Activated CD4-positive, alpha-beta T cell treated with anti-CD3 and anti-CD28 coated beads, Interleukin-2, Interleukin-6, amounts not matched to agents 100 ng/mL and 50 ng/mL, durations not matched to agents 16 hours and 8 hours (primary cell): ENCODE measurements around the gene SUPT5H.
"Not testable (repeated sequence)": the region's sequence is repeated elsewhere in the genome, so short reads cannot be mapped to it uniquely, and the experiment has no call there.

ENCODE experiments used
- DNase-seq: peaks from one replicate; pipeline ENCODE4 v3.0.0-alpha.2; 2020

The SUPT5H gene

DNA sequence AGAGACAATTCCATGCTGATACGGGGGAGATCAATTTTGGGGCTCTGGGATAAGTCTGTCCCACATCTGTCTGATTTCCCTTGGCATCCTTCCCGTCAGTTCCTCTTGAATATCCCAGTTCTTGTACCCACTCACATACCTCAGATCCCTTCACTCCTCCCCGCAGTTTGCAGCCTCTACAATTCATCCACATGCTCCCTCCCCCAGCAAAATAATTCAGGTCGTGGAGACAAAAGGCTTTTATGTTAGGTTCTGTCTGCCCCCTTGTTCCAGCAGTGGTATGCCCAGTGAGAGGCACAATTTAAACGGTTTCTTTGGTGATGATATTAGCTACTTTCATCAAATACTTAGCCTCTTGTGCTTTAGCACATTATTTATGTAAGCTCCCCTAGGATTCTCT is 19.2 kb upstream of the SUPT5H start:
- no peak for DNase-seq

- DNase-seq, result no peak
Observed at GRCh38 chr19:39427707-39428106, 17.7 kb upstream of the SUPT5H start.

- no peak for DNase-seq
Observed at GRCh38 chr19:39428283-39429112, 16.9 kb upstream of the SUPT5H start.

DNA sequence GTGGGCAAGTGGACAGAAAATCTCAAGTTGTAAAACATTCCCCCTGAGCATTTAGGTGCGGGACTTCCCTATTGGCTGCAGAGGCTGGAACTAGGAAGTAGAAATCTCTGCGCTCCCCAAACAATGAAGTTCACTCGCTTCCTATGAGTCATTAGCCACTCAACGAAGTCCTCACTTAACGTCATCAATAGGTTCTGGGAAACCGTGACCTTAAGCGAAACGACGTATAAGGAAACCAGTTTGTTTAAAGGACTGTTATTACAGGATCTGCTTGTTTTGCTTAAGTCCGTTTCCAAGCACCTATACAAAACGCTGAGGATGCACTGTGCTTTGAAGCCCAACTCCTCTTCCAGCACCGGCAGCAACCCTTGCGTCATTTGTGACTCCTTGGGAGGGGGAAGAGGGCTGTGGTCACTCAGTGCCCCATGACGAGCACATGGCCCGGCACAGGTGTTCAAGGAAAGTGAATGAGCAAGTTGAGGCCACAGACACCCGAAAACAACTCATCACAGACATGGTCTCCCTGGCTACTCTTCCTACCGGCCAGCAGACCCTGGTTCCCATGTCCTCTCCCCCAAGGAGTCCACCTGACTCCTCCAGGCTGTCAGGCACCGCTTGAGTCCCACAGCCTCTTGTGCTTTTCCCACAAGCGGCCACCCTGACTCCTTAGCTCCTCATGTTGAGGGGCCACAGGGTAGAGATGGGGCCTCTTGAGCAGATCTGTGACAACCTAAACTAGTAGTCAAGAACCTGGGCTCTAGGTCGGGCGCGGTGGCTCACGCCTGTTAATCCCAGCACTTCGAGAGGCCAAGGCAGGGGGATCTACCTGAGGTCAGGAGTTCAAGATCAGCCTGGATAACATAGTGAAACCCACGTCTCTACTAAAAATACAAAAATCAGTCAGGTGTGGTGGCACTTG is 14.4 kb upstream of the SUPT5H start:
- DNase-seq, result peak; percentile 89

GRCh38 chr19:39432677-39433025 is 12.7 kb upstream of the SUPT5H start:
- DNase-seq, result no peak

DNA sequence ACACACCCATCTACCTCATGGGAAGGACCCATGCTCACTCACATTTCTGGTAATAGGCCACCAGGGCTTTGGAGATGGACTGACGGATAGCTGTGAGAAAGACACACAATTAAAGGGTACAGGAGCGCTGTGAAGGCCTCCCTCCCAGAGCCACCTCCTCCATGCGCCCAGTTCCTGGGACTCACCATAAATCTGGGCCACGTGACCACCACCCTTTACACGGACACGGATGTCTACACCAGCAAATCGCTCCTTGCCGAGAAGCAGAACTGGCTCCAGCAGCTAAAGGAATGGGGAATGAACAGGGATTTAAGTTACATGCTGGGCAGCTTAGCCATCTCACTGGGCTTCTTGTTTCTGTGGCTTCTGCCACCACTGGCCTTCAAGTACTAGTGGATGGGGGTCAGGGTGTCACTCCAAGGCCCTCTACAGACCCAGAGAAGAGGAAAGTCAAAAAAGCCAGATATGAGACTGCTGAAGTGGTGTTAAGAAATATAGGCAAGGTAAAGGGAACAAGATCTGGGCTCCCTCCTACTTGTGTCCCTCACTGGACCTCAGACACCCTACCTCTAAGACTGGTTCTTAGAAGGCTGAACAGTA is 11.8 kb upstream of the SUPT5H start:
- DNase-seq, result no peak

DNA sequence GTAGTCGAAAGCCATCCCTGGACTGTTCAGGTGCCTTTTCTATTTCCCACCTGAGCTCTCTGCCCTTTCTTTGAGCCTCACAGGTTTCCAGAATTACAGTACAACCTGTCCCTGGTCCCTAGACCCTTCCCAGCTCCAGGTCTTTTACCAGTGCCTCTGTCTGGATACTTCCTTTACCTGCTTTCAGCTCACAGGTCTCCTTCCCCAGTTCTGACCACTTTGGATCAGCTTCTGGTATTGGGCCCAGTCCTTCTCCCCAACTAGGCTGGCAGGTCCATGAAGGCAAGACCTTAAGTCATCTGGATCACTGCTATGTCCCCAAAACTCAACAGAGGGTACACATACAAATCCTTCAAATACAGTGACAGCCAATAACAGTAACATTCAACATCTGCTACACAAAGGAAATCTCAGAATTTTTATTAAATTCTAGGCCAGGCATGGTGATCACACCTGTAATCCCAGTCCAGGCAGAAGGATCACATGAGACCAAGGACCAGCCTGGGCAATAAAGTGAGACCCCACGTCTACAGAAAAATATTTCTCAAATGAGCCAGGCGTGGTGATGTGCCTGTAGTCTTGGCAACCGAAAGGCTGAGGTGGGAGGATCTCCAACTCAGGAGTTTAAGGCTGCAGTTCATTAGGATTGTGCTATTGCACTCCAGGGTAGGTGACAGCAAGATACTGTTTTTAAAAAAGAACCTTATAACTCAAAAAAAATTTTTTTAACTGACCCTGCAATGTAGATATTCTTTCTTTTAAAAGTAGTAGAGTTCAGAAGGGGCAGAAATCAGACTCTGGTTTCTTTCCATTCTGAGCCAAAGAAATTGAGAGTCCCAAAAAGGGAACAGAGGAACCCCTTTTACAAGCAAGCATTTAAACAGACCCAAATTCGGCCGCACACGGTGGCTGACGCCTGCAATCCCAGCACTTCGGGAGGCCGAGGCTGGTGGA is 11.0 kb upstream of the SUPT5H start:
- DNase-seq, result no peak

GRCh38 chr19:39435499-39436349 is 9.7 kb upstream of the SUPT5H start, which contains the start of gene RPS16:
Gene RPS16 (minus strand): TSS chr19:39435949. CDS start chr19:39435895, 54 bp downstream.
- peak; percentile 99 for DNase-seq

DNA sequence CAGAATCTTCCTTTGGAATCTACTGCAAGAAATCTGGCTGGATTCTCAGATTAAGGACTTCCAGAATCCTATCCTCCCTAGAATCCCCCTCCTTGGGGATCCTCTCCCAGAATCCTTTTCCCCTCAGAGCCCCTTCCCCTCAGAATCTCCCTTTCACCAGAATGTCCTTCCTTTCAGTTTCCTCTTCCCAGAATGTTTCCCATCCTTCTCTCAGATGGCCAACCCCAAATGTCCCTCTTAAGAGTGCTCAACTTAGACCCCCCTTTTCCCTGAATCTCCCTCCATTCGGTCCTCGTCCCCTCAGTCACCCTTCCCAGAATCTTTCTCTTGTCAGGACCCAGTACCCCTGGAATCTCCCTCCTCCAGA is 9.0 kb upstream of the SUPT5H start:
- DNase-seq, result no peak

- DNase-seq, result no peak
Observed at GRCh38 chr19:39438270-39438934, 7.0 kb upstream of the SUPT5H start.

- DNase-seq, result peak; percentile 6
Observed at GRCh38 chr19:39444598-39445195, 685 bp upstream of the SUPT5H start.

- no peak for DNase-seq
Observed at GRCh38 chr19:39446365-39447084, 1.1 kb downstream of the SUPT5H start.

DNA sequence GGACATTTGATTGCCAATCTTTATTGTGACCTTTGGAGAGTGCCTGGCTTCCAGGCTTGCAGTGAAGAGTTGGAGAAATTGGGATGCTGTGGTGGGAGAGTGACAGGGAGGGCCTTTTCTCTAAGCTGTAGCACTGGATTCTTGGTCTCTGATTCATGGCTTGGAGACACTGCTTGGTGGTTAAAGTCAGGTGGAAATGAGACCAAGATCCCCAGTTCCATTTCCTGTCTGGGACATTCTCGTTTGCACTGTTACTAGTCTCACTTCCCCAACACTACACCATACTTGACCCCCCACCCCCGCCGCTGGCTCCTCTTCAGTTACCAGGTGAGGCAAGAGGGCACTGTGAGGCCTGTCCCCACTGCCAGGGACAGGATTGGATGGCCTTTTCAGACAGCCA is 2.9 kb downstream of the SUPT5H start:
- peak; percentile 42 for DNase-seq

DNA sequence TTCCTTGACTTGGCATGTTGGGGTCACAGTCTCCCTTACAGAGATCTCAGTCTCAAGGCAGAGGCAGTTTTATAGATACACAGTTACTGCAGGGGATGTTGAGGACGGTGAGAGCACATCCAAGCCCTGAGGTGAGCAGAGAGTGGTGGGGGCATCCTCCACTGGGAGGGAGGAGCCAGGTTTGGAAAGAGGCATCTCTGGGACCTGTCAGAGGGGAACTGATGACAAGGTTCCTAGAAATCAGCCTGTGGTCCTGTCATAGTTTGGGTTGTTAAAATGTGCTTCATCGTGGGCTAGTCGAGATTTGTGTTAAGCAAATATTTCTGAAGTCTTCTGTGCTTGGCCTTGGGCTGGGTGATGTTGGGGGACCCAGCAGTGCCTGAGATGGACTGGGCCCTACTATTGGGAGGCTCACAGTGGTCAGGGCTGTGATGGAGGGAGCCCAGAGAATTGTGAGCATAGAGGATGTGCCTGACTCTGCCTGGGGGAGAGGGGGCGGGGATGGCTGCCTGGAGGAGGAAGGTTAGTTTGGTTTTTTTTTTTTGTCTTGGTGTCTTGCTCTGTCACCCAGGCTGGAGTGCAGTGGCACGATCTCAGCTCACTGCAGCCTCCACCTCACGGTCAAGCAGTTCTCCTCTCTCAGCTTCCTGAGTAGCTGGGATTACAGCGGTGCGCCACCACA is 3.9 kb downstream of the SUPT5H start:
- DNase-seq, result peak; percentile 11

- DNase-seq, result not testable (repeated sequence)
Observed at GRCh38 chr19:39451257-39451656, 5.9 kb downstream of the SUPT5H start.

DNA sequence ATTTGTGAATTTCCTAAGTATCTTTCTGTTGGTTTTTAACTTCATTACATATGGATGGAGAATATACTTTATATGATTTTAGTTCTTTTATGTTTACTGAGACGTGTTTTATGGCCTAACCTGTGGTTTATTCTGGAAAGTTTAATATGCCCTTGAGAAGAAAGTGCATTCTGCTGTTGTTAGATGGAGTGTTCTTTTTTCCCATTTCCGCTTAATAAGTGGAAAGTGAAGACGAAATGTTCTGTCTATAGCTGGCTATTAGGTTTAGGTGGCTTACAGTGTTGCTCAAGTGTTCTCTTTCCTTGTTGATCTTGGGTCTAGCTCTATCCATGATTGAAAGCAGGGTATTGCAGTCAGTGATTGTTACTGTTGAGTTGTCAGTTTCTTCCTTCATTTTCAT is 18.0 kb downstream of the SUPT5H start:
- no peak for DNase-seq

GRCh38 chr19:39465956-39466747 is 20.8 kb downstream of the SUPT5H start:
- no peak for DNase-seq

GRCh38 chr19:39467941-39468340 is 22.6 kb downstream of the SUPT5H start:
- no peak for DNase-seq
